HG03457 (cell line): ENCODE results near the gene GCK.

Experiments
- ATAC-seq: cut with Tn5 transposase; IDR thresholded peaks from one replicate; pipeline ENCODE4 v1.9.1; 2021; ENCODE audit warnings: moderate number of reproducible peaks; ENCODE audit not compliant: unreplicated experiment

The GCK gene

GRCh38 chr7:44123190-44124003 lies 65.8 kb downstream of the GCK start, which contains the start of gene POLD2:
Gene POLD2, minus strand, starts transcription at chr7:44123548. Its CDS starts 1,495 bp downstream, at chr7:44122053.
- peak; percentile 94 for ATAC-seq

- no peak for ATAC-seq
Measured at GRCh38 chr7:44122529-44122928, 66.7 kb downstream of the GCK start.

DNA sequence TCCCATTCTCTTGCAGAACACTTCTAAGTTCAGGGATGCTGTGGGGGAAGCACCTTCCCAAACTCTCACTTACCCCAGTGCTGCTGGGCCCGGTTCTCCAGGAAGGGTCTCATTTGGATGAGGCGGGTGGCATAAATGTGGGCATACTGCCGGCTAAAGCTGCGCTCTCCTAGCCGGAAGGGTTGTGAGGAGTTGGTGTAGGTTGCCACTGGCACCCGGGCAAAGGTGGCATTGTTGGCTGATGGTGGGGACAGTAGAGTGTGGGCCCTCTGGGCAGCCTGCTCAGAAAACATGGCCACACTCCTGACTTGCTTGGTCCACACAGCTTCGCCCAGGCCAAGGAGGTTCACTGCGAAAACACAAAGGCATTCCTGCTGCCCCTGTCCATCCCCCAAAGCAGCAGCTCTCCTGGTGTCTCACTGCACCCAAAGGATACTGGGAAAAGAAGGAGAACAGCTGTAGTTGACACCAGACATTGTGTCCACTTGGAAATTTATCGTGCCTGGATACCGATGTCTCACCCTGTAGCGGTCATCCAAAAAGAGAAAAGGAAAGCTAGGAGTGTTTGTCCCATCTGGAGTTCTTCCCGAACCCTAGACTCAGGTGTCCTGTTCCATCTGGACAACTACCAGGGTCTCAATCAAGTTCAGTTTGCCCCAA lies 67.3 kb downstream of the GCK start:
- no peak for ATAC-seq

DNA sequence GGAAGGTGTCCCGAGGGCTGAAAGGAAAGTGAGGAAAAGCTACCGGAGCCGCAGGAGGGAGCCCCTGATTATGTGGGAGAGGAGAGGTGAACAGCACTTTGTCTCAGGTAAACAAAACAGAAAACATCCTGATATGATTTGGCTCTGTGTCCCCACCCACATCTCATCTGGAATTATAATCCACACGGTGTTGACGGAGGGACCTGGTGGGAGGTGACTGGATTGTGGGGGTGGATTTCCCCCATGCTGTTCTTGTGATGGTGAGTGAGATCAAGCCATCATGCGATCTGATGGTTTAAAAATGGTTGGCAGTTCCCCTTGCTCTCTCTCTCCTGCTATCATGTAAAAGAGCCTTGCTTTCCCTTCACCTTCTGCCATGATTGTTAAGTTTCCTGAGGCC lies 68.8 kb downstream of the GCK start:
- no peak for ATAC-seq

DNA sequence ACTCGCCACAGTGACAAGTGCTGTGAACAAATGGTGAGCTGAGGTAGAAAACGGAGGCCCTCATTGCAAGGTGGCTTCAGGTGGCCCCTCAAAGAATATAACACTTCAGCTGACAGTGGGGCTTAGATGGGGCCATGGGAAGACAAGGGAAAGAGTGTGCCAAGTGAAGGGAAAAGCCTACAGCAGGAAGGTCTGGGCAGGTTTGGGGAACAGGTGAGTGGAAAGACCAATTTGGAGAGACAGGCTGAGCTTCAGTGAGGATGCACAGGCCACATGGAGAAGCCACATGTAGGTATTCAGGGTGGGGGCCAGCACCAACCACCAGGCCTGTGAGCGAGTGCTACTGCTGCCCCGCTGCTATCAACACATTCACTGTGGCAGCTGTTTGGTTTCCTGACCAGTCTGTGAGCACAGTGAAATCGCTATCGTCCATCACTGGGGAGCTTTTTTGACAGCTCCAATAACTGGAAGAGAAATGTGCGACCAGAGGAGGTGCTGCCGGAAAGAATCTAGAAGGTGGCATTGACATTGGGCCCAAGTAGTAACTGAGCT lies 69.3 kb downstream of the GCK start:
- no peak for ATAC-seq

GRCh38 chr7:44117801-44118429 lies 71.3 kb downstream of the GCK start:
- ATAC-seq = no peak

DNA sequence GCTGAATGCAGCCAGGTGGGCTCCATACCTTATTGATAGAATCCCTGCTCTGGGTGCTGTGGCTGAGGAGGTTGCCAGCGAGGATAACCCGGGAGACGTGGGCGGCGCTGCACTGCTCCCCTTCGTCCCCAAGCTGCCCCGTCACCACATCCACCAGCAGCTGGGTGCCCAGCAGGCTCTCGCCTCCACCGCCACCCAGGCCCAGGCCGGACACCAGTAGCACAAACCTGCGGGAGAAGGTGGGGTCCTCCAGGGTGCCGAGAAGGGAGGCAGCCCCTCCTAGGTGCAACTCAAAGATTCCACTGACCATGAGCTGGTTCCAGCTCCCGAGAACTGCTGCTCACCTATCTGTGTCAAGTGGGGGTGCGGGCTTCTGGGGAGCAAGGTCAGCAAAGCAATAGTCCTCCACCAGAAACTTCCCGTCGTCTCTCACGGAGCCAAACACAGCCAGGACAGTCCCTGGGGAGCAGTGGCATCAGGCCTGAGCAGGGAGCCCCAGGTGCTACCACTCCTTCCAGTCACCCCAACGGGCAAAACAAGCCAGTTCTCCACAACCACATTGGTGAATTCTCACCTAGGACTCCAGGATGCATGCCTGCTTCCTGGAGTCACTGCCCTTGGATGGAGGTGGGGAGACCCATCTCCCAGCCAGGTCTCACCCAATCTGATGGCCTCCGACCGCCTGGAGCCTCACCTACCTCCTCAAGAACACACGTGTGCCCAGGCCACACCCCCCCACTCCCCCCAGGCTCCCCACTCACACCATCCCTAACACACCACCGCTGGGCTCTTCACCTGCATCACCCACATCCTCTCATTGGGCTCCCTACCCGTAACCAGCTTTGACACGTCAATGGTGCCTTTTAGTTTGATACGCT lies 72.2 kb downstream of the GCK start:
- no peak for ATAC-seq

DNA sequence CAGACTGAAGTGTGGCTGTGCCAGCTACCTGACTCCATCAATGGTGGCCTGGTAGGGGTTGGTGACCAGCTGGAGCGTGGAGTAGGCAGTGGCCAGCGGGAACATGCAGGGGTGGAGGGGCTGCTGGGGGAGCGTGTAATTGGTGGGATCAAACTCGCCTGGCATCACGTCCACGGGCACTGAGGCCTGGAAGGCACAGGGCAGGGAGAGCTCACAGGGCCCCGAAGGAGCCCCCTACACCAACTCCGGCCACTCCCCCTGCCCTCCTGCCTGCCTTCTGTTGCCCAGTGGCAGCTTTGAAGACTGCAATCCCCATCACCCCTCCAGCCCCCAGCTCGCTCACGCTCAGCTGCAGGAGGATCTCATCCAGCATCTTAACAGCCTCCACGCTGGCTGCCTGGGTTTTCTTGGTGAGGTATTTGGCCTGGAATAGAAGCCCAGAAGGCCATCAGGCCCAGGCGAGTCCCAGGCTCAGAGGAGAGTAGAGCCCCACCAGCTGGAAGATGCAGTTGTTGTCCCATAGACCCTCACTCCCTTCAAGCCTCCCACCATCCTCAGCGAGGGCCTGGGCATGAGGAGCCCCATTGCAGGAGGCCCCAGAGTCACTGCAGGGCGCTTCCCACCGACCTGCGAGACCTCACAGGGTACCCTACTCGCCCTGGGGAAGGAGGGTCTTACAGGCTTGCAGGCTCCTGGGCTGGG lies 73.0 kb downstream of the GCK start:
- no peak for ATAC-seq

- ATAC-seq = no peak
Measured at GRCh38 chr7:44114586-44115310, 74.5 kb downstream of the GCK start.

GRCh38 chr7:44113764-44114354 lies 75.4 kb downstream of the GCK start:
- no peak for ATAC-seq

GRCh38 chr7:44112997-44113763 lies 76.1 kb downstream of the GCK start:
- ATAC-seq = no peak

DNA sequence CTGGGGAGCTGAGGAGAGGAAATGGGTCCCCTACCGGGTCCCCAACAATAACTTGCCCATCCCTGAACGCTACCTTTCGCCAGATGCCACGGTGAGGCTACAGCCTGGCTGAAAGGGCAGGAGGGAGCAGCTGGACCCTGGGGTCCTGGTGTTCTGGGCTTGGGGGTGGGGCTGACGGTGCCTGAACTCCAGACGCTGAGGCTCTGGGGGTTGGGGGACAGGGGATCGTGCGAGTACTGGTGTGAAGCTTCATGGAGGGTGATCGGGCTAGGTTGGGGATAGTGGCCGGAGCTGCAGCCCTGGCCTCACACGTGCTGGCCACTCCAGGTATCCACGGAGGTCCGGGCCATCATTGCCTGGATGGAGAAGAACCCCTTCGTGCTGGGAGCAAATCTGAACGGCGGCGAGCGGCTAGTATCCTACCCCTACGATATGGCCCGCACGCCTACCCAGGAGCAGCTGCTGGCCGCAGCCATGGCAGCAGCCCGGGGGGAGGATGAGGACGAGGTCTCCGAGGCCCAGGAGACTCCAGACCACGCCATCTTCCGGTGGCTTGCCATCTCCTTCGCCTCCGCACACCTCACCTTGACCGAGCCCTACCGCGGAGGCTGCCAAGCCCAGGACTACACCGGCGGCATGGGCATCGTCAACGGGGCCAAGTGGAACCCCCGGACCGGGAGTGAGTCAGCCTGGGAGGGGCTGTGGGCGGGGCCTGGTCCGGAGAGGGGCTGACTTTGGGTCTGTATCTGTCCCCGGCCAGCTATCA lies 76.8 kb downstream of the GCK start:
- no peak for ATAC-seq

GRCh38 chr7:44111761-44112160 lies 77.5 kb downstream of the GCK start:
- ATAC-seq = no peak

GRCh38 chr7:44110719-44111635 lies 78.3 kb downstream of the GCK start:
- ATAC-seq = no peak

GRCh38 chr7:44109991-44110390 lies 79.2 kb downstream of the GCK start:
- ATAC-seq = no peak
